ENCODE results near the gene RNF123. TPM values are rescaled to one million over a fixed set of nuclear protein-coding genes. Genes with fewer than 3 reads are reported as not detected.

The RNF123 gene
- total RNA-seq, 1 experiment from 2014 or later, result 71.9 TPM

GRCh38 chr3:49673715-49674496 lies 15.5 kb upstream of the RNF123 start, which contains the start of gene APEH (continued):
- TF ChIP-seq POLR2AphosphoS5 (IDR thresholded peaks at IDR 0.05; ENCODE audit: low read depth, low read length) (peak; percentile 82), JUND (IDR thresholded peaks at IDR 0.05) (no peak), EGR1 (IDR thresholded peaks at IDR 0.05; ENCODE audit: low read depth) (no peak), EZH2 (IDR thresholded peaks at IDR 0.05) (no peak), EZH2phosphoT487 (IDR thresholded peaks at IDR 0.05; ENCODE audit: borderline replicate concordance) (no peak), ELF1 (IDR thresholded peaks at IDR 0.05; ENCODE audit: borderline replicate concordance, low read depth) (no peak), CTCF (IDR thresholded peaks at IDR 0.05 in 2 of 3, conservative IDR thresholded peaks at IDR 0.05 in 1 of 3; ENCODE audit: borderline replicate concordance in 1 of 3, insufficient read depth in 1 of 3, low read depth in 2 of 3, low read length in 2 of 3) (no peak), POLR2A (IDR thresholded peaks at IDR 0.05; ENCODE audit: borderline replicate concordance, extremely low read depth, insufficient read depth, insufficient read length) (peak; percentile 71), SIN3A (IDR thresholded peaks at IDR 0.05; ENCODE audit: low read depth) (no peak), CBX3 (IDR thresholded peaks at IDR 0.05; ENCODE audit: low read depth) (no peak), MAX (IDR thresholded peaks at IDR 0.05) (no peak), RAD21 (IDR thresholded peaks at IDR 0.05; ENCODE audit: low read depth) (no peak), ZFX (IDR thresholded peaks at IDR 0.05) (peak; percentile 24; the same call in 1 of the 2 replicates), SP1 (IDR thresholded peaks at IDR 0.05; ENCODE audit: low read depth) (no peak), FOSL1 (IDR thresholded peaks at IDR 0.05; ENCODE audit: low read depth) (no peak), TCF7L2 (IDR thresholded peaks at IDR 0.05; ENCODE audit: borderline replicate concordance, extremely low read depth, insufficient read depth, insufficient read length) (peak; percentile 39)

Measured in HCT116 (cell line).